ENCODE measurements around the gene RTKN.

Gene RTKN

GRCh38 chr2:74416778-74417177 lies 25.0 kb downstream of the RTKN start:
- DNase-seq: no peak

- DNase-seq: no peak
Observed at GRCh38 chr2:74415762-74416395, 25.9 kb downstream of the RTKN start.

GRCh38 chr2:74414881-74415761 lies 26.6 kb downstream of the RTKN start:
- no peak for DNase-seq

- DNase-seq: no peak
Observed at GRCh38 chr2:74414441-74414840, 27.3 kb downstream of the RTKN start.

- no peak for DNase-seq
Observed at GRCh38 chr2:74413001-74413698, 28.6 kb downstream of the RTKN start.

GRCh38 chr2:74407682-74408081 lies 34.1 kb downstream of the RTKN start:
- no peak for DNase-seq

- DNase-seq: no peak
Observed at GRCh38 chr2:74406035-74406434, 35.7 kb downstream of the RTKN start.

- DNase-seq: no peak
Observed at GRCh38 chr2:74401891-74402290, 39.8 kb downstream of the RTKN start.

GRCh38 chr2:74399785-74400184 lies 42.0 kb downstream of the RTKN start:
- no peak for DNase-seq

GRCh38 chr2:74396149-74396548 lies 45.6 kb downstream of the RTKN start:
- DNase-seq: no peak

- DNase-seq: no peak
Observed at GRCh38 chr2:74393525-74393924, 48.2 kb downstream of the RTKN start.

- DNase-seq: no peak
Observed at GRCh38 chr2:74392449-74392743, 49.3 kb downstream of the RTKN start.

GRCh38 chr2:74391580-74392448 lies 49.9 kb downstream of the RTKN start:
- peak; percentile 94 for DNase-seq

- no peak for DNase-seq
Observed at GRCh38 chr2:74391209-74391579, 50.5 kb downstream of the RTKN start.

- no peak for DNase-seq
Observed at GRCh38 chr2:74390606-74391005, 51.1 kb downstream of the RTKN start.

- no peak for DNase-seq
Observed at GRCh38 chr2:74387346-74387745, 54.4 kb downstream of the RTKN start.

GRCh38 chr2:74385396-74385795 lies 56.3 kb downstream of the RTKN start:
- no peak for DNase-seq

GRCh38 chr2:74384051-74384450 lies 57.7 kb downstream of the RTKN start:
- DNase-seq: no peak

- DNase-seq: no peak
Observed at GRCh38 chr2:74383254-74383653, 58.5 kb downstream of the RTKN start.

- no peak for DNase-seq
Observed at GRCh38 chr2:74381751-74382150, 60.0 kb downstream of the RTKN start.

- no peak for DNase-seq
Observed at GRCh38 chr2:74379851-74380789, 61.6 kb downstream of the RTKN start, which contains the start of gene DCTN1. Gene DCTN1, minus strand, starts transcription at chr2:74380311. Its CDS starts 274 bp downstream, at chr2:74380037.

GRCh38 chr2:74378007-74378406 lies 63.7 kb downstream of the RTKN start:
- no peak for DNase-seq

Measured in activated CD4-positive, alpha-beta T cell treated with anti-CD3 and anti-CD28 coated beads for 1 hour (primary cell).